ENCODE results near the gene GPRASP3. TPM values are rescaled to one million over a fixed set of nuclear protein-coding genes. Genes with fewer than 3 reads are reported as not detected.
"Not testable (repeated sequence)": the region's sequence is repeated elsewhere in the genome, so short reads cannot be mapped to it uniquely, and the experiment has no call there.

The GPRASP3 gene
- total RNA-seq, 1 donor, result 3.3 TPM

DNA sequence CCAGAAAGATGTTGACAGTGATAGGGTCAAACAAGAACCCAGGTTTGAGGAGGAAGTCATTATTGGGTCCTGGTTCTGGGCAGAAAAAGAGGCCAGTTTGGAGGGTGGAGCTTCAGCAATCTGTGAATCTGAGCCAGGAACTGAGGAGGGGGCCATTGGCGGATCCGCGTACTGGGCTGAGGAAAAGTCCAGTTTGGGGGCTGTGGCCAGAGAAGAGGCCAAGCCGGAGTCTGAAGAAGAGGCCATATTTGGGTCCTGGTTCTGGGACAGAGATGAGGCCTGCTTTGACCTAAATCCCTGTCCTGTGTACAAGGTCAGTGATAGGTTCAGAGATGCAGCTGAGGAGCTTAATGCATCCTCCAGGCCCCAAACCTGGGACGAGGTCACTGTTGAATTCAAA is 4.6 kb upstream of the GPRASP3 start:
- Histone ChIP-seq H3K4me1 (ENCODE audit: insufficient read depth, low read length) (no peaks in the 10 kb centered on the region), H3K4me2 (ENCODE audit: insufficient read depth, low read length) (no peak overlapping the region), H3K36me3 (ENCODE audit: insufficient read depth, low read length) (no peaks in the 10 kb centered on the region), H3K79me2 (ENCODE audit: insufficient read depth, low read length) (no peaks in the 10 kb centered on the region), H4K20me1 (ENCODE audit: insufficient read depth, low read length) (no peaks in the 10 kb centered on the region), H3K4me3 (ENCODE audit: insufficient read depth, low read length) (no peak overlapping the region), H3K27me3 (ENCODE audit: insufficient read depth, low read length) (no peaks in the 10 kb centered on the region), H2AFZ (ENCODE audit: low read length) (no peak overlapping the region), H3K9me3 (ENCODE audit: low read depth, low read length) (no peaks in the 10 kb centered on the region), H3K27ac (ENCODE audit: low read depth, low read length) (no peak overlapping the region)
- DNase-seq (ENCODE audit: insufficient read length, low spot score, missing footprints), result peak; percentile 38
- TF ChIP-seq, protein P1, sequence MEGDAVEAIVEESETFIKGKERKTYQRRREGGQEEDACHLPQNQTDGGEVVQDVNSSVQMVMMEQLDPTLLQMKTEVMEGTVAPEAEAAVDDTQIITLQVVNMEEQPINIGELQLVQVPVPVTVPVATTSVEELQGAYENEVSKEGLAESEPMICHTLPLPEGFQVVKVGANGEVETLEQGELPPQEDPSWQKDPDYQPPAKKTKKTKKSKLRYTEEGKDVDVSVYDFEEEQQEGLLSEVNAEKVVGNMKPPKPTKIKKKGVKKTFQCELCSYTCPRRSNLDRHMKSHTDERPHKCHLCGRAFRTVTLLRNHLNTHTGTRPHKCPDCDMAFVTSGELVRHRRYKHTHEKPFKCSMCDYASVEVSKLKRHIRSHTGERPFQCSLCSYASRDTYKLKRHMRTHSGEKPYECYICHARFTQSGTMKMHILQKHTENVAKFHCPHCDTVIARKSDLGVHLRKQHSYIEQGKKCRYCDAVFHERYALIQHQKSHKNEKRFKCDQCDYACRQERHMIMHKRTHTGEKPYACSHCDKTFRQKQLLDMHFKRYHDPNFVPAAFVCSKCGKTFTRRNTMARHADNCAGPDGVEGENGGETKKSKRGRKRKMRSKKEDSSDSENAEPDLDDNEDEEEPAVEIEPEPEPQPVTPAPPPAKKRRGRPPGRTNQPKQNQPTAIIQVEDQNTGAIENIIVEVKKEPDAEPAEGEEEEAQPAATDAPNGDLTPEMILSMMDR (IDR thresholded peaks at IDR 0.05; ENCODE audit: extremely low read depth, low read depth, low read length), result no peak

DNA sequence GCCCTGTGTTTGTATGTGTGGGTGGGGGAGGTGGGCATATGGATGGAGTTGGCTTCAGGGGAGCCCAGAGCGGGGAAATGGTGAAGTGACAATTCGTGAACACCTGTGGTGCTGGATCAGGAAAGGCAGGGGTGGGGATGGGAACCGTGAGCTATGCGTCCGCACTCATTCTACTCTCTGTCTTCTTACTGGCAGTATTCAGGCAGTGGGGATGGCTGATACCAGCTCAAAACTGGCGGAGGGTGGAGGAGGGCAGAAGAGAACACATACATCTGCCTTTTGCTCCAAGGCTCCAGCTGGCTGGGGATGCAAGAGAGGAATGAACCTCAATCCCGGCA is 595 bp downstream of the GPRASP3 start:
- not testable (repeated sequence) for H4K20me1 ChIP-seq (ENCODE audit: insufficient read depth, low read length); DNase-seq (ENCODE audit: insufficient read length, low spot score, missing footprints); H3K4me1 ChIP-seq (ENCODE audit: insufficient read depth, low read length); H3K36me3 ChIP-seq (ENCODE audit: insufficient read depth, low read length); H2AFZ ChIP-seq (ENCODE audit: low read length); H3K79me2 ChIP-seq (ENCODE audit: insufficient read depth, low read length); H3K27me3 ChIP-seq (ENCODE audit: insufficient read depth, low read length); H3K9me3 ChIP-seq (ENCODE audit: low read depth, low read length); H3K27ac ChIP-seq (ENCODE audit: low read depth, low read length)
- Histone ChIP-seq H3K4me3 (ENCODE audit: insufficient read depth, low read length) (peak overlapping the region; percentile 52), H3K4me2 (ENCODE audit: insufficient read depth, low read length) (peak overlapping the region; percentile 61)

DNA sequence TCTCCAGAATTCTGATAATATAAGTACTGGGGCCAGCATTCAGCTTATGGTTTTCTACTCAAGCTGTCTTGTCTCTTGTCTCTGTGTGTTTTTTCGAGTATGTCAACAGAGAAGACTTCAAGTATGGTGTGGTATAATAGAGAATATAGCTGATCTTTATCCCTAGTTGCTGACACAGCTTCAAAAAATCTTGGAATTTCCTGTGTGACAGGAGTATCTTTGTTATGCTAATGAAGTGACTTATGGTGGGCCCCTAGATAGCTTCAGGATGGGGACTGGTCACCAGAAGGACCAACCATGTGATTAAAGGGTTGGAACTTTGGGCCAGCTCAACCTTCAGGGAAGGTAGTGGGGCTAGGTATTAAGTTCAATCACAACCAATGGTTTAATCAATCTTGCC is 2.9 kb downstream of the GPRASP3 start:
- H2AFZ ChIP-seq (ENCODE audit: low read length), result no peak overlapping the region
- TF ChIP-seq, protein P1 (IDR thresholded peaks at IDR 0.05; ENCODE audit: extremely low read depth, low read depth, low read length), result no peak
- H3K27me3 ChIP-seq (ENCODE audit: insufficient read depth, low read length), result no peaks in the 10 kb centered on the region
- no peaks in the 10 kb centered on the region for H3K4me1 ChIP-seq (ENCODE audit: insufficient read depth, low read length)
- no peak overlapping the region for H3K4me2 ChIP-seq (ENCODE audit: insufficient read depth, low read length)
- no peaks in the 10 kb centered on the region for H3K36me3 ChIP-seq (ENCODE audit: insufficient read depth, low read length)
- no peaks in the 10 kb centered on the region for H3K79me2 ChIP-seq (ENCODE audit: insufficient read depth, low read length)
- H3K9me3 ChIP-seq (ENCODE audit: low read depth, low read length), result no peaks in the 10 kb centered on the region
- no peaks in the 10 kb centered on the region for H4K20me1 ChIP-seq (ENCODE audit: insufficient read depth, low read length)
- DNase-seq (ENCODE audit: insufficient read length, low spot score, missing footprints), result no peak
- no peak overlapping the region for H3K4me3 ChIP-seq (ENCODE audit: insufficient read depth, low read length)
- H3K27ac ChIP-seq (ENCODE audit: low read depth, low read length), result no peak overlapping the region

DNA sequence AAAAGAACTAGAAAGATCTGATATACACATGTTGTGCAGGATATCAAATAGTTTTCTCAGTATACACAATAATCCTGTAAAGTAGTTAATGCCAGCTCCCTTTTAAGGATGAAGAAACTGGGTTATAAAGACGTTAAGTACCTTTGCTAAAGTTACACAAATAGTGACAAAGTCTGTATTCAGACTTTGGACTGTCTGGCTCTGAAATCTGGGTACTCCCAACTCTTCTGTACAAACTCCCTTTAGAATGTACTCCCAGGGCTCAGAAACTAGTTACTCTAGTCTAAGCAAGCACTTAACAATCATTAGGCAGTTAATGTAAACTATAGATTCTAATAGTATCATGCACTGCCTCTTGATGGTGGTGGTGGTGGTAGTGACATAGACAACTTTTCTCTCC is 7.2 kb downstream of the GPRASP3 start:
- H4K20me1 ChIP-seq (ENCODE audit: insufficient read depth, low read length), result no peaks in the 10 kb centered on the region
- TF ChIP-seq, protein P1 (IDR thresholded peaks at IDR 0.05; ENCODE audit: extremely low read depth, low read depth, low read length), result no peak

DNA sequence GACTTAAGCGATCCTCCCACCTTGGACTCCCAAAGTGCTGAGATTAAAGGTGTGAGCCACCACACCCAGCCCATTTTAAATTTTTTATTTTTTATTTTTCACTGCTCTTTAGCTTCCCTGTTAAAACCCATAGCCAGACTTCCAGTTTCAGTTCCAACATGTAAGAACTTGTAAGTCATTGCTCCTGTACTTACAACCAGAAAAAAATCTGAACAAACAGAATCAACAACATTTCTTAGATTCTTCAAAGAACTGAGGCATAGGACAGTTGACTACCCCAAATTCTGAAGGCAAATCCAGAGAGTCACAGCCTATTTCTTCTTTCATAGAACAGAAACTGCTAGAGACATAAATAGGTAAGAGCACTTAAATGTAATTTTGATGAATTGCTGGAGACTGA is 8.1 kb downstream of the GPRASP3 start:
- no peak for DNase-seq (ENCODE audit: insufficient read length, low spot score, missing footprints)
- no peaks in the 10 kb centered on the region for H3K4me1 ChIP-seq (ENCODE audit: insufficient read depth, low read length)
- H3K4me2 ChIP-seq (ENCODE audit: insufficient read depth, low read length), result no peak overlapping the region
- no peaks in the 10 kb centered on the region for H3K9me3 ChIP-seq (ENCODE audit: low read depth, low read length)
- no peaks in the 10 kb centered on the region for H3K36me3 ChIP-seq (ENCODE audit: insufficient read depth, low read length)
- no peak overlapping the region for H2AFZ ChIP-seq (ENCODE audit: low read length)
- no peaks in the 10 kb centered on the region for H4K20me1 ChIP-seq (ENCODE audit: insufficient read depth, low read length)
- H3K4me3 ChIP-seq (ENCODE audit: insufficient read depth, low read length), result no peak overlapping the region
- TF ChIP-seq, protein P1 (IDR thresholded peaks at IDR 0.05; ENCODE audit: extremely low read depth, low read depth, low read length), result no peak
- H3K27ac ChIP-seq (ENCODE audit: low read depth, low read length), result no peak overlapping the region
- no peaks in the 10 kb centered on the region for H3K27me3 ChIP-seq (ENCODE audit: insufficient read depth, low read length)
- no peaks in the 10 kb centered on the region for H3K79me2 ChIP-seq (ENCODE audit: insufficient read depth, low read length)

More for the DNA sequence above, 7.2 kb downstream of the GPRASP3 start:
- Histone ChIP-seq H3K9me3 (ENCODE audit: low read depth, low read length) (no peaks in the 10 kb centered on the region), H3K27me3 (ENCODE audit: insufficient read depth, low read length) (no peaks in the 10 kb centered on the region), H2AFZ (ENCODE audit: low read length) (no peak overlapping the region), H3K27ac (ENCODE audit: low read depth, low read length) (no peak overlapping the region), H3K4me2 (ENCODE audit: insufficient read depth, low read length) (no peak overlapping the region), H3K4me3 (ENCODE audit: insufficient read depth, low read length) (no peak overlapping the region), H3K4me1 (ENCODE audit: insufficient read depth, low read length) (no peaks in the 10 kb centered on the region), H3K36me3 (ENCODE audit: insufficient read depth, low read length) (no peaks in the 10 kb centered on the region), H3K79me2 (ENCODE audit: insufficient read depth, low read length) (no peaks in the 10 kb centered on the region)
- DNase-seq (ENCODE audit: insufficient read length, low spot score, missing footprints), result no peak

Data from osteoblast (primary cell).